Measurements from ENCODE around the gene ZNF462. TPM values are rescaled to one million over a fixed set of nuclear protein-coding genes. Genes with fewer than 3 reads are reported as not detected.

ZNF462 gene
- total and polyA plus RNA-seq, 4 donors = 0.35 to 2.1 (median 1.4) TPM

DNA sequence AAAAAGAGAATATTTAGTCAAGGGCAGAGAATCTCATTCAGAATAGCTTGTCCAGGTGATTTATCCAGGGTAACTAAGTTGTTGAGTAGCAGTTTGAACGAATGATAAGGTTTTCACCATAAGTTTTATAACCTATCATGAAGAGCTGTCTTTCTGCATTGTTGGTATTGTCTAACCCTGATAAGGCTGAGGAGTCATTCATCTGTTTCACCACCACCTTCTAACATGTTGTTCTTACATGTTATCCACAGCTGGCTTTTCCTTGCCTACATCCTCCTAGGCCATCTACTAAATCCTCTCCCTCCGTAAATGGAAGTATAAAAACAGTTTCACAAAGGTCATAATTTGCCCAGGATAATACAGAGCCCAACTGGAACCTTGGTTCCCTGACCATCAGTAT lies 24.1 kb downstream of the ZNF462 start:
- TF ChIP-seq SP1 (IDR thresholded peaks at IDR 0.05) = no peak
- TF ChIP-seq FOXA2 (IDR thresholded peaks at IDR 0.05) = no peak
- TF ChIP-seq YY1 (IDR thresholded peaks at IDR 0.05) = no peak
- no peak for TF ChIP-seq HNF4G (IDR thresholded peaks at IDR 0.05)
- TF ChIP-seq CTCF (IDR thresholded peaks at IDR 0.05; ENCODE audit: low read depth, low read length, missing input control) = no peak
- no peak for TF ChIP-seq JUND (IDR thresholded peaks at IDR 0.05)
- TF ChIP-seq RXRA (IDR thresholded peaks at IDR 0.05) = no peak
- no peak for TF ChIP-seq FOXA1 (IDR thresholded peaks at IDR 0.05)
- TF ChIP-seq RAD21 (IDR thresholded peaks at IDR 0.05) = no peak
- TF ChIP-seq, protein P1, sequence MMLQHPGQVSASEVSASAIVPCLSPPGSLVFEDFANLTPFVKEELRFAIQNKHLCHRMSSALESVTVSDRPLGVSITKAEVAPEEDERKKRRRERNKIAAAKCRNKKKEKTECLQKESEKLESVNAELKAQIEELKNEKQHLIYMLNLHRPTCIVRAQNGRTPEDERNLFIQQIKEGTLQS (IDR thresholded peaks at IDR 0.05) = no peak
- no peak for TF ChIP-seq REST (IDR thresholded peaks at IDR 0.05)
- no peak for TF ChIP-seq MAX (IDR thresholded peaks at IDR 0.05)
- no peak for TF ChIP-seq TAF1 (conservative IDR thresholded peaks at IDR 0.05)
- Histone ChIP-seq H3K9me3 (ENCODE audit: control insufficient read depth in 4 of 4, low read length in 3 of 4) (no peaks in the 10 kb centered on the region), H3K9ac (ENCODE audit: low read depth in 1 of 2, low read length in 2 of 2) (no peak overlapping the region), H3K4me1 (ENCODE audit: control insufficient read depth in 4 of 4, insufficient read depth in 4 of 4, low read length in 3 of 4) (no peaks in the 10 kb centered on the region), H3K36me3 (ENCODE audit: control insufficient read depth in 4 of 4, insufficient read depth in 3 of 4, low read depth in 1 of 4, low read length in 3 of 4) (no peaks in the 10 kb centered on the region), H3K4me3 (ENCODE audit: low read depth in 1 of 3, low read length in 3 of 3) (no peak overlapping the region), H3K27ac (ENCODE audit: low read depth in 1 of 2, low read length in 2 of 2) (no peak overlapping the region), H3K27me3 (ENCODE audit: control insufficient read depth in 4 of 4, insufficient read depth in 4 of 4, low read length in 3 of 4) (no peaks in the 10 kb centered on the region)
- 78% methylated on average over 2 of the region's 2 CpGs for WGBS
- no peak for DNase-seq (ENCODE audit: low spot score)

- no peak for TF ChIP-seq FOXA1 (IDR thresholded peaks at IDR 0.05)
- TF ChIP-seq, protein P1 (IDR thresholded peaks at IDR 0.05) = no peak
- no peak for TF ChIP-seq RAD21 (IDR thresholded peaks at IDR 0.05)
- TF ChIP-seq GABPA (IDR thresholded peaks at IDR 0.05 in 1 of 2, conservative IDR thresholded peaks at IDR 0.05 in 1 of 2) = no peak
- TF ChIP-seq TAF1 (conservative IDR thresholded peaks at IDR 0.05) = no peak
- DNase-seq (ENCODE audit: low spot score) = no peak
- Histone ChIP-seq H3K27me3 (ENCODE audit: control insufficient read depth in 4 of 4, insufficient read depth in 4 of 4, low read length in 3 of 4) (no peaks in the 10 kb centered on the region), H3K4me1 (ENCODE audit: control insufficient read depth in 4 of 4, insufficient read depth in 4 of 4, low read length in 3 of 4) (no peaks in the 10 kb centered on the region), H3K9me3 (ENCODE audit: control insufficient read depth in 4 of 4, low read length in 3 of 4) (no peaks in the 10 kb centered on the region), H3K4me3 (ENCODE audit: low read depth in 1 of 3, low read length in 3 of 3) (no peak overlapping the region), H3K27ac (ENCODE audit: low read depth in 1 of 2, low read length in 2 of 2) (no peak overlapping the region), H3K9ac (ENCODE audit: low read depth in 1 of 2, low read length in 2 of 2) (no peak overlapping the region), H3K36me3 (ENCODE audit: control insufficient read depth in 4 of 4, insufficient read depth in 3 of 4, low read depth in 1 of 4, low read length in 3 of 4) (no peaks in the 10 kb centered on the region)
- 58% methylated on average over 7 of the region's 7 CpGs for WGBS
Measured at GRCh38 chr9:106889061-106889590, 26.2 kb downstream of the ZNF462 start.

Data from liver (tissue), 9 donors.